Measurements from ENCODE around the gene TP53I3.
"Not testable (repeated sequence)": the region's sequence is repeated elsewhere in the genome, so short reads cannot be mapped to it uniquely, and the experiment has no call there.

Gene TP53I3, protein sequence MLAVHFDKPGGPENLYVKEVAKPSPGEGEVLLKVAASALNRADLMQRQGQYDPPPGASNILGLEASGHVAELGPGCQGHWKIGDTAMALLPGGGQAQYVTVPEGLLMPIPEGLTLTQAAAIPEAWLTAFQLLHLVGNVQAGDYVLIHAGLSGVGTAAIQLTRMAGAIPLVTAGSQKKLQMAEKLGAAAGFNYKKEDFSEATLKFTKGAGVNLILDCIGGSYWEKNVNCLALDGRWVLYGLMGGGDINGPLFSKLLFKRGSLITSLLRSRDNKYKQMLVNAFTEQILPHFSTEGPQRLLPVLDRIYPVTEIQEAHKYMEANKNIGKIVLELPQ

GRCh38 chr2:24084386-24085199 is at the start of gene TP53I3:
Gene TP53I3, minus strand, starts transcription at chr2:24084834. Its CDS starts 508 bp downstream, at chr2:24084326.
- DNase-seq: peak; percentile 66

GRCh38 chr2:24132543-24132942 is 47.9 kb upstream of the TP53I3 start:
- DNase-seq: no peak

- no peak for DNase-seq
These were observed 41.3 kb upstream of the TP53I3 start for GRCh38 chr2:24125956-24126355.

GRCh38 chr2:24123922-24124580 is 39.4 kb upstream of the TP53I3 start:
- DNase-seq: no peak

DNA sequence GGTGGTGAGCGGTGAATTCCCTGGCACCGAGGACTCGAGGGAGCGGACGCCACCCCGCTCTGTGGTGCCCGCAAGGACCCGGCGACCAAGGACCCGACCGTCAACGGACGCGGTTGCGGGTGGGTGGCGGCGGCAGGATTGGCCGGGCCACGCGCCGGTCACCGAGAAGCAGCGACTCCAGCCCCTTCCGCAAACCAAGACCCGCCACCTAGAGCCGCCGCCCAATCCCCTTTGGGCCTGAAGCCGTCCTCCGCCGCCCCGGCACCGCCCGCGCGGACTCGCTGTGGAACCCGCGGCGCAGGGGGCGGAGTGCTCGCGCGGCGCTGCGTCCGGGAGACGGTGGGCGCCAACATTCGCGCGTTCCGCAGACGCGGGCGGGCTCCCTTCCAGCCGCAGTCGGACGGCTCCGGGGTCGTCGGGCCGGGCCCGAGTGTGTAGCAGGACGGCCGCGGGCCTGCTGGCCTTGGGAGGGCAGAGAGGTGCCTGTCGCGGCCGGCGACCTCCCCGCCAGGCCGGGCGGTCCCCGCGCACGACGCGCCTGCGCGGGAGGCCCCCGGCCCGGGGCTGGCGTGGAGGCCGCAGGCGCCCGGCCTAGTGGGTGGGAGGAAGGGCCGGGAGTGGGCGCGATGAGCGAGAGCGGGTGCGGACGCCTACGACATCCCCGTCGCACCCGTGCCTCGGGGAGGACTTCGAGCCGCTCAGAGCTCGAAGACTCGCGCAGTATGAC is 38.7 kb upstream of the TP53I3 start, which contains the start of the genes FAM228B and PFN4:
Gene FAM228B, plus strand, starts transcription at position 275 of the 727 bp plus-strand sequence. CDS start 893 bp downstream, outside the sequence.
Gene PFN4, minus strand, starts transcription at position 140 of the 727 bp plus-strand sequence. CDS start 799 bp downstream, outside the sequence.
- peak; percentile 43 for DNase-seq

- no peak for DNase-seq
These were observed 37.9 kb upstream of the TP53I3 start for GRCh38 chr2:24122366-24123194.

GRCh38 chr2:24121469-24121868 is 36.8 kb upstream of the TP53I3 start:
- no peak for DNase-seq

GRCh38 chr2:24121066-24121465 is 36.4 kb upstream of the TP53I3 start:
- DNase-seq: no peak

GRCh38 chr2:24117902-24118301 is 33.3 kb upstream of the TP53I3 start:
- DNase-seq: no peak

DNA sequence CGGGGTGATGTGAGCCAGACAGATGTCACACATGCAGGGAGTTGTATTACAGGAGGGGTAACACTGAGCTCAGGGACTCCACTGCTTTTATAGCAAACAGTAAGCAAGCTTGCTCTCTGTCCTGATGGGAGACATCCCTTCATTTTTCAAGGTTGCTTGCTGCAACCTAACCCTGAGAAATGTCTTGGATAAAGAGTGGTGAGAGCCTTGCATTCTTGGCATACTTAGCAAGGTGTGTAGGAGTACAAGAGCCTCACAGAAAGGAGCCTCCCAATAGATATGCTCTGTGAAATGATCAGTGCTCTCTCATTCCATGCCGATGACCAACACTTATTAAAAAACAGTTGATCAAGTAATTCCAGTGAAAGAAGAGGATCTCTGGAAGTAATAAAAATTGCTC is 30.4 kb upstream of the TP53I3 start:
- no peak for DNase-seq

- DNase-seq: no peak
These were observed 26.8 kb upstream of the TP53I3 start for GRCh38 chr2:24111407-24111901.

- no peak for DNase-seq
These were observed 26.1 kb upstream of the TP53I3 start for GRCh38 chr2:24110660-24111303.

DNA sequence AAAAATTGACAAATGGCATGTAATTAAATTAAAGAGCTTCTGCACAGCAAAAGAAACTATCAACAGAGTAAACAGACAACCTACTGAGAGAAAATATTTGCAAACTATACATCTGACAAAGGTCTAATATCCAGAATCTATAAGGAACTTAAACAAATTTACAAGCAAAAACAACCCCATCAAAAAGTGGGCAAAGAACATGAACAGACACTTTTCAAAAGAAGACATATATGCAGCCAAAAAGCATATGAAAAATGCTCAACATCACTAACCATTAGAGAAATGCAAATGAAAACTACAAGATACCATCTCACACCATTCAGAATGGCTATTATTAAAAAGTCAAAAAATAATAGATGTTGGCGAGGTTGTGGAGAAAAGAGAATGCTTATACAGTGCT is 24.8 kb upstream of the TP53I3 start:
- not testable (repeated sequence) for DNase-seq

DNA sequence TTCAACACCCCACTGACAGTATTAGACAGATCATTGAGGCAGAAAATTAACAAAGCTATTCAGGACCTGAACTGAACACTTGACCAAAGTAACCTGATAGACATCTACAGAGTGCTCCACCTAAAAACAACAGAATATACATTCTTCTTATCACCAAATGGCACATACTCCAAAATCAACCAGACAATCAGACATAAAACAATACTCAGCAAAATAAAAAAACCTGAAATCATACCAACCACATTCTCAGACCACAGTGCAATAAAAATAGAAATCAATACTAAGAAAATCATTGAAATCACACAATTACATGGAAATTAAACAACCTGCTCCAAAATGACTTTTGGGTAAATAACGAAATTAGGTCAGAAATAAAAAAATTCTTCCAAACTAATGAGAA is 22.7 kb upstream of the TP53I3 start:
- DNase-seq: no peak

DNA sequence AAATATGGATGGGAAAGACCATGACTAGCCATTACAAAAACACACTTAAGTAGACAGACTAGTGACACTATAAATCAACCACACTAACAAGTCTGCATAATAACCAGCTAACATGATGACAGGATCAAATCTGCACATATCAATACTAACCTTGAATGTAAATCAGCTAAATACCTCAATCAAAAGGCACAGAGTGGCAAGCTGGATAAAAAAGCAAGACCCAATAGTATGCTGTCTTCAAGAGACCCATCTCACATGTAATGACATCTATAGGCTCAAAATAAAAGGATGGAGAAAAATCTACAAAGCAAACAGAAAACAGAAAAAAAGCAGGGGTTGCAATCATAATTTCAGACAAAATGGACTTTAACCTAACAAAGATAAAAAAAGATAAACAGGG is 22.2 kb upstream of the TP53I3 start:
- no peak for DNase-seq

- DNase-seq: no peak
These were observed 21.2 kb upstream of the TP53I3 start for GRCh38 chr2:24105816-24106215.

GRCh38 chr2:24104906-24105305 is 20.3 kb upstream of the TP53I3 start:
- no peak for DNase-seq

DNA sequence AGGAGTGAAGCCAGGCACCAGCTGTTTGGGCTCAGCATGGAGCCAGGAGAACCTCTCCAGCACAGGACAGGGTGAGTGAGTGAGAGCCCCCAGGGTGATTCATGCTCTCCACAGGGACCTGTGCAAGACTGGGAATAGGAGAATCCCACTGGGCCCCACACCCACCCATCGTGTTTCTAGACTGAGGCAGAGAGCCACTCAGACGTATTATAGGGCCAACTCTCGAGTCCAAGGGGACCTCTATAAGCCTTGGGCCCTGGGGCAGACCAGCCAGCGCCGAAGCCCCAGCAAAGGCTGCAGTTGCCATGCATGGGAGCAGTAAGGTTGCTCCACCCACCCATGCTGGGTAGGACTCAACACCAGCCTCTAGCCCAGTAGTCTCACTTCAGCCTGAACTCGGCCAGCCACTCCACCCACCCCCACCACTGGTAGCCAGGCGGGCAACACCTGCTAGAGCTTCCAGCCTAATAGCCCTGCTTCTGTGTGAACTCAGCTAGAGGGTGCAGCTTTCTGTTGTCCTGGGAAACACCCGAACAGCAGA is 19.5 kb upstream of the TP53I3 start:
- no peak for DNase-seq

DNA sequence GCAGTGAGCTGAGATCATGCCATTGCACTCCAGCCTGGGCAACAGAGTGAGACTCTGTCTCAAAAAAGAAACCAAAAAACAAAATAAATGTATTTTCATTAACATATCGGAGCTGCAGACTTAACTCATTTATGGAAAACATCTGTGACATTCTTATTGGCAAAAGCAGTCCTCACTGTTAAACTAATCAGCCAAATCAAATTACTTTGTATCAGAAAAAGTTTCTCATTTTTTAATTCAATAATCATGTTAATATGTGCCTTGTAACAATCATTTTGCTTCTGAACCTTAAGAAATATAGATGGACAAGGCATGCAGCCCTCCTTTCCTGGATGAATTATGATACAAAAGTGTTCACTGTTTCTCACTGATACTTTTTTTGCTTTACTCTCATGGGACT is 18.0 kb upstream of the TP53I3 start:
- no peak for DNase-seq

- no peak for DNase-seq
These were observed 17.4 kb upstream of the TP53I3 start for GRCh38 chr2:24101992-24102391.

- not testable (repeated sequence) for DNase-seq
These were observed 16.1 kb upstream of the TP53I3 start for GRCh38 chr2:24100732-24101131.
